HG03457 (cell line): ENCODE data around the gene PISD.
A peak's percentile ranks its signal among the peaks of the same experiment; 100 is the strongest.
"Not testable (repeated sequence)": the region's sequence is repeated elsewhere in the genome, so short reads cannot be mapped to it uniquely, and the experiment has no call there.

Experiments
- ATAC-seq: cut with Tn5 transposase; IDR thresholded peaks from one replicate; pipeline ENCODE4 v1.9.1; 2021; ENCODE audit warnings: moderate number of reproducible peaks; ENCODE audit not compliant: unreplicated experiment

Gene PISD

GRCh38 chr22:31661851-31662667 lies at the start of gene PISD:
Gene PISD, minus strand, starts transcription at chr22:31662215. Its CDS starts 7 bp downstream, at chr22:31662208.
- ATAC-seq, result peak; percentile 60

GRCh38 chr22:31711226-31711625 lies 49.2 kb upstream of the PISD start:
- ATAC-seq, result not testable (repeated sequence)

GRCh38 chr22:31707519-31707918 lies 45.5 kb upstream of the PISD start:
- no peak for ATAC-seq

- no peak for ATAC-seq
These were observed 33.4 kb upstream of the PISD start for GRCh38 chr22:31695423-31695822.

GRCh38 chr22:31694046-31694445 lies 32.0 kb upstream of the PISD start:
- not testable (repeated sequence) for ATAC-seq

- ATAC-seq, result no peak
These were observed 30.3 kb upstream of the PISD start for GRCh38 chr22:31692186-31692886.

GRCh38 chr22:31691408-31691807 lies 29.4 kb upstream of the PISD start:
- no peak for ATAC-seq

GRCh38 chr22:31683181-31684105 lies 21.4 kb upstream of the PISD start:
- ATAC-seq, result no peak

- ATAC-seq, result no peak
These were observed 20.7 kb upstream of the PISD start for GRCh38 chr22:31682751-31683150.

- no peak for ATAC-seq
These were observed 19.6 kb upstream of the PISD start for GRCh38 chr22:31681349-31682345.

GRCh38 chr22:31680861-31681341 lies 18.9 kb upstream of the PISD start:
- no peak for ATAC-seq

- no peak for ATAC-seq
These were observed 16.7 kb upstream of the PISD start for GRCh38 chr22:31678748-31679147.

- peak; percentile 80 for ATAC-seq
These were observed 14.7 kb upstream of the PISD start for GRCh38 chr22:31676700-31677099.

- not testable (repeated sequence) for ATAC-seq
These were observed 12.2 kb upstream of the PISD start for GRCh38 chr22:31674219-31674618.

GRCh38 chr22:31668849-31669248 lies 6.8 kb upstream of the PISD start:
- not testable (repeated sequence) for ATAC-seq

GRCh38 chr22:31662668-31663037 lies 638 bp upstream of the PISD start:
- ATAC-seq, result no peak

- not testable (repeated sequence) for ATAC-seq
These were observed 1.1 kb downstream of the PISD start for GRCh38 chr22:31660860-31661341.

GRCh38 chr22:31659246-31659645 lies 2.8 kb downstream of the PISD start:
- no peak for ATAC-seq

- ATAC-seq, result no peak
These were observed 7.6 kb downstream of the PISD start for GRCh38 chr22:31654408-31654807.

- no peak for ATAC-seq
These were observed 8.1 kb downstream of the PISD start for GRCh38 chr22:31653944-31654343.
